ENCODE data around the gene DIP2A.

The DIP2A gene

DNA sequence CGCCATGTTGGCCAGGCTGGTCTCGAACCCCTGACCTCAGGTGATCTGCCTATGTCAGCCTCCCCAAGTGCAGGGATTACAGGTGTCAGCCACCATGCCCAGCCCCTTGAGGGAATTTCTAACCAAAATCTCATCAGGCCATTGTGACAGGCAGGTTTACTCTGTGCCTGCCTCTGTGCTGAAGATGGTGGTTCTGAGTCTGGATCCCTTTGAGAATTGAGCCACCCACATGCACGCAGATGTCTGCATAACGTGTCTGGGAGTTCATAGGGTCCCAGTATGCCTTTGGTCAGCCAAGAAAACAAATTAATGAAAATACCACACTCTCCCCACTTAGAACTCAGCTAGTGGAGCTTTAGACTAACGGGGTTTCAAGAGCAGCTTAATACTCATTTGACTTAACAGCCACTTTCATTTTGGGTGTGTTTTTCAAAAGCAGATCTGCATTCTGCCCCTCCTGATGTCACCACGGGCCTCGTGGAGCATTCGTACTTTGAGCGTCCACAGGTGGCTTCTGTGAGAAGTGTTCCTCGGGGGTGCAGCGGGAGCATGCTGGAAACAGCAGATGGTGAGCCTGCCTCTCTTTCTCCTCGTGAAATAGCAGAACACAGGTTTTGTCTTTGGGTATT, 45.3 kb downstream of the DIP2A start:
- Histone ChIP-seq H4K12ac (ENCODE audit: low read depth, low read length) (no peak overlapping the region), H2BK5ac (ENCODE audit: low read depth, low read length, poor library complexity) (no peak overlapping the region), H3K4me2 (ENCODE audit: low read length) (no peak overlapping the region), H2BK120ac (ENCODE audit: insufficient read depth, low read length, poor library complexity) (no peak overlapping the region), H3K4me1 (ENCODE audit: control insufficient read depth in 1 of 2, insufficient read depth in 2 of 2, low read length in 2 of 2) (no peaks in the 10 kb centered on the region), H3K9ac (ENCODE audit: low read length) (no peak overlapping the region), H2AK5ac (ENCODE audit: low read length) (no peak overlapping the region), H4K8ac (ENCODE audit: low read depth, low read length) (no peak overlapping the region), H3K27ac (ENCODE audit: low read depth, low read length) (no peak overlapping the region), H3K4ac (ENCODE audit: low read depth, low read length) (no peak overlapping the region), H3K4me3 (ENCODE audit: low read depth, low read length) (no peak overlapping the region), H3K36me3 (ENCODE audit: control insufficient read depth in 1 of 2, insufficient read depth in 2 of 2, low read length in 2 of 2) (peaks cover 18 to 31% of the 10 kb centered on the region in 2 experiments), H4K91ac (ENCODE audit: low read depth, low read length) (no peak overlapping the region), H2AFZ (ENCODE audit: insufficient read depth, low read length, poor library complexity) (no peak overlapping the region), H3K27me3 (ENCODE audit: insufficient read depth, low read length) (no peaks in the 10 kb centered on the region), H3K14ac (ENCODE audit: low read length) (no peak overlapping the region), H3K18ac (ENCODE audit: low read length) (no peak overlapping the region), H2BK12ac (ENCODE audit: low read length) (no peak overlapping the region), H3K23ac (ENCODE audit: low read length) (no peak overlapping the region), H3K79me1 (ENCODE audit: low read length) (no peaks in the 10 kb centered on the region), H3K79me2 (ENCODE audit: control insufficient read depth, insufficient read depth, low read length, poor library complexity) (no peaks in the 10 kb centered on the region), H3K9me3 (ENCODE audit: insufficient read depth, low read depth, low read length) (peaks cover 3% of the 10 kb centered on the region)
- DNase-seq: no peak
- WGBS (ENCODE audit: extremely low coverage, insufficient coverage, insufficient read length): no CpG with 5 or more reads among the region's 12 CpGs

DNA sequence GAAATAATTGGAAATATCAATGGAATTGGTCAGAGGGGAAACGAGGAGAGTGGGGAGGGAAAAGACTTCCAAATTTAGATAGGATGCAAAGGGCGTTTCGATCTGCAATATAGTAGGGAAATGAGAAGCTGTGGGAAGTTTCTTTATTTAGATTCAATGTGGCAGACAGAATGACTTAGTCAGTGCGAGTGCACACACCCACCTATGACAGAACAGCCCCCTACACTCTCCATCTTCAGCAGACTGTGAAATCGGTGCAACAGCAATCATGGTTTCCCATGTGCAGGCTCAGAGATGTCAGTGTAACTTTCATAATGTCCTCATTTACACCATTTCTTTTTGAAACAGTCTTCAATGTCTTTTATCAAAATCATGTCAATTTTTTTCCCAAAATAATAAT, 46.0 kb downstream of the DIP2A start:
- no peak overlapping the region for H3K14ac ChIP-seq (ENCODE audit: low read length)
- peaks cover 4% of the 10 kb centered on the region for H3K9me3 ChIP-seq (ENCODE audit: insufficient read depth, low read depth, low read length)
- H3K27me3 ChIP-seq (ENCODE audit: insufficient read depth, low read length): no peaks in the 10 kb centered on the region
- no peak overlapping the region for H2BK120ac ChIP-seq (ENCODE audit: insufficient read depth, low read length, poor library complexity)
- no peak overlapping the region for H2AK5ac ChIP-seq (ENCODE audit: low read length)
- no peaks in the 10 kb centered on the region for H3K4me1 ChIP-seq (ENCODE audit: control insufficient read depth in 1 of 2, insufficient read depth in 2 of 2, low read length in 2 of 2)
- no peak for DNase-seq
- no peak overlapping the region for H3K4me3 ChIP-seq (ENCODE audit: low read depth, low read length)
- no peak overlapping the region for H4K12ac ChIP-seq (ENCODE audit: low read depth, low read length)
- H3K4ac ChIP-seq (ENCODE audit: low read depth, low read length): no peak overlapping the region
- H3K23ac ChIP-seq (ENCODE audit: low read length): no peak overlapping the region
- H3K4me2 ChIP-seq (ENCODE audit: low read length): no peak overlapping the region
- H2AFZ ChIP-seq (ENCODE audit: insufficient read depth, low read length, poor library complexity): no peak overlapping the region
- no peak overlapping the region for H3K9ac ChIP-seq (ENCODE audit: low read length)
- no peaks in the 10 kb centered on the region for H3K79me1 ChIP-seq (ENCODE audit: low read length)
- no peak overlapping the region for H4K91ac ChIP-seq (ENCODE audit: low read depth, low read length)
- H2BK5ac ChIP-seq (ENCODE audit: low read depth, low read length, poor library complexity): no peak overlapping the region
- H2BK12ac ChIP-seq (ENCODE audit: low read length): no peak overlapping the region
- H3K18ac ChIP-seq (ENCODE audit: low read length): no peak overlapping the region
- peaks cover 17 to 30% of the 10 kb centered on the region in 2 experiments for H3K36me3 ChIP-seq (ENCODE audit: control insufficient read depth in 1 of 2, insufficient read depth in 2 of 2, low read length in 2 of 2)
- H3K79me2 ChIP-seq (ENCODE audit: control insufficient read depth, insufficient read depth, low read length, poor library complexity): no peaks in the 10 kb centered on the region
- WGBS (ENCODE audit: extremely low coverage, insufficient coverage, insufficient read length): no CpG with 5 or more reads among the region's 5 CpGs
- no peak overlapping the region for H3K27ac ChIP-seq (ENCODE audit: low read depth, low read length)
- no peak overlapping the region for H4K8ac ChIP-seq (ENCODE audit: low read depth, low read length)

DNA sequence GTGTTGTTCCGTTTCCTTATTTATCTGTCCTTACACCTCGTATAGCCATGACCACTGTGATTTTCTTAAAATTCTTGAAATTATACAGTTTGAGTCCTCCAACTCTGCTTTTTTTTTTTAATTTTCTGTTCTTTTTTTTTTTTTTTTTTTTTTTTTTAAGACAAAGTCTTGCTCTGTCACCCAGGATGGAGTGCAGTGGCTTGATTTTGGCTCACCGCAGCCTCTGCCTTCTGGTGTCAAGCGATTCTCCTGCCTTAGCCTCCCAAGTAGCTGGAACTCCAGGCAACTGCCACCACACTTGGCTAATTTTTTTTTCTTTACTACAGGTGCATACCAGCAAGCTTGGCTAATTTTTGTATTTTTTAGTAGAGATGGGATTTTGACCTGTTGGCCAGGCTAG, 48.9 kb downstream of the DIP2A start:
- no peak overlapping the region for H3K27ac ChIP-seq (ENCODE audit: low read depth, low read length)
- no peak overlapping the region for H3K14ac ChIP-seq (ENCODE audit: low read length)
- peaks cover 27 to 45% of the 10 kb centered on the region in 2 experiments for H3K36me3 ChIP-seq (ENCODE audit: control insufficient read depth in 1 of 2, insufficient read depth in 2 of 2, low read length in 2 of 2)
- no peak overlapping the region for H4K91ac ChIP-seq (ENCODE audit: low read depth, low read length)
- no peak overlapping the region for H3K18ac ChIP-seq (ENCODE audit: low read length)
- H3K79me1 ChIP-seq (ENCODE audit: low read length): no peaks in the 10 kb centered on the region
- no peak overlapping the region for H3K9ac ChIP-seq (ENCODE audit: low read length)
- no peak overlapping the region for H3K4me2 ChIP-seq (ENCODE audit: low read length)
- DNase-seq: no peak
- H2AFZ ChIP-seq (ENCODE audit: insufficient read depth, low read length, poor library complexity): no peak overlapping the region
- no peak overlapping the region for H2BK5ac ChIP-seq (ENCODE audit: low read depth, low read length, poor library complexity)
- no peak overlapping the region for H3K23ac ChIP-seq (ENCODE audit: low read length)
- H3K4ac ChIP-seq (ENCODE audit: low read depth, low read length): no peak overlapping the region
- no peaks in the 10 kb centered on the region for H3K79me2 ChIP-seq (ENCODE audit: control insufficient read depth, insufficient read depth, low read length, poor library complexity)
- H3K27me3 ChIP-seq (ENCODE audit: insufficient read depth, low read length): no peaks in the 10 kb centered on the region
- WGBS (ENCODE audit: extremely low coverage, insufficient coverage, insufficient read length): no CpG with 5 or more reads among the region's 4 CpGs
- H3K4me3 ChIP-seq (ENCODE audit: low read depth, low read length): no peak overlapping the region
- no peak overlapping the region for H2BK12ac ChIP-seq (ENCODE audit: low read length)
- no peak overlapping the region for H2BK120ac ChIP-seq (ENCODE audit: insufficient read depth, low read length, poor library complexity)
- H4K12ac ChIP-seq (ENCODE audit: low read depth, low read length): no peak overlapping the region
- H2AK5ac ChIP-seq (ENCODE audit: low read length): no peak overlapping the region
- H4K8ac ChIP-seq (ENCODE audit: low read depth, low read length): no peak overlapping the region
- peaks cover 4% of the 10 kb centered on the region for H3K9me3 ChIP-seq (ENCODE audit: insufficient read depth, low read depth, low read length)
- no peaks in the 10 kb centered on the region for H3K4me1 ChIP-seq (ENCODE audit: control insufficient read depth in 1 of 2, insufficient read depth in 2 of 2, low read length in 2 of 2)

DNA sequence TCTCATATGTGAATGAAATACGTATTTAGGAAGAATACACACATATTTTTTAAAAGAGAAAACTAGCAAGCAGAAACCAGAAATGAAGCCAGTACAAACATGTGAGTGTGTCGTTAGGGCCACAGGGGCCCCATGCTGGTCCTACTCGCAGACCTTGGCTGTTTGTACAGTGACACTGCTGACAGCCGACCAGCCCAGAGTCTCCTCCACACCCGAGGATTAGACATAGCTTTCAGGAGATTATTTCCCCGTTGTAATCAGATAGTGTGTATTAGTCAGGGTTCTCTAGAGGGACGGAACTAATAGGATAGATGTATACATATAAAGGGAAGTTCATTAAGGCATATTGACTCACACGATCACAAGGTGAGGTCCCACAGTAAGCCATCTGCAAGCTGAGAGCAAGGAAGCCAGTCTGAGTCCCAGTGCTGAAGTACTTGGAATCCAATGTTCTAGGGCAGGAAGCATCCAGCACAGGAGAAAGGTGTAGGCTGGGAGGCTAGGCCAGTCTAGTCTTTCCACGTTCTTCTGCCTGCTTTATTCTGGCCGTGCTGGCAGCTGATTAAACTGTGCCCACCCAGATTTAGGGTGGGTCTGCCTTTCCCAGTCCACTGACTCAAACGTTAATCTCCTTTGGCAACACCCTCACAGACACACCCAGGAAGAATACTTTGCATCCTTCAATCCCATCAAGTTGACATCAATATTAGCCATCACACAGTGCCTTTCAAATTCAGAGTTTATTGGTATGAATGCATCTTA, 51.2 kb downstream of the DIP2A start:
- Histone ChIP-seq H3K27me3 (ENCODE audit: insufficient read depth, low read length) (no peaks in the 10 kb centered on the region), H3K14ac (ENCODE audit: low read length) (no peak overlapping the region), H3K18ac (ENCODE audit: low read length) (no peak overlapping the region), H4K91ac (ENCODE audit: low read depth, low read length) (no peak overlapping the region), H2AFZ (ENCODE audit: insufficient read depth, low read length, poor library complexity) (no peak overlapping the region), H3K79me1 (ENCODE audit: low read length) (no peaks in the 10 kb centered on the region), H3K9ac (ENCODE audit: low read length) (no peak overlapping the region), H4K8ac (ENCODE audit: low read depth, low read length) (no peak overlapping the region), H2AK5ac (ENCODE audit: low read length) (no peak overlapping the region), H3K79me2 (ENCODE audit: control insufficient read depth, insufficient read depth, low read length, poor library complexity) (no peaks in the 10 kb centered on the region), H2BK5ac (ENCODE audit: low read depth, low read length, poor library complexity) (no peak overlapping the region), H3K9me3 (ENCODE audit: insufficient read depth, low read depth, low read length) (peaks cover 2% of the 10 kb centered on the region), H2BK12ac (ENCODE audit: low read length) (no peak overlapping the region), H3K36me3 (ENCODE audit: control insufficient read depth in 1 of 2, insufficient read depth in 2 of 2, low read length in 2 of 2) (peaks cover 20 to 36% of the 10 kb centered on the region in 2 experiments), H4K12ac (ENCODE audit: low read depth, low read length) (no peak overlapping the region), H3K4me2 (ENCODE audit: low read length) (no peak overlapping the region), H3K27ac (ENCODE audit: low read depth, low read length) (no peak overlapping the region), H3K4me1 (ENCODE audit: control insufficient read depth in 1 of 2, insufficient read depth in 2 of 2, low read length in 2 of 2) (no peaks in the 10 kb centered on the region), H3K23ac (ENCODE audit: low read length) (no peak overlapping the region), H3K4me3 (ENCODE audit: low read depth, low read length) (no peak overlapping the region), H2BK120ac (ENCODE audit: insufficient read depth, low read length, poor library complexity) (no peak overlapping the region), H3K4ac (ENCODE audit: low read depth, low read length) (no peak overlapping the region)
- WGBS (ENCODE audit: extremely low coverage, insufficient coverage, insufficient read length): no CpG with 5 or more reads among the region's 11 CpGs
- no peak for DNase-seq

Measured in trophoblast cell (in vitro differentiated cells and primary cell).